SK-N-MC (cell line): ENCODE measurements around the gene ABTB2.

Experiments used
- EZH2 ChIP-seq: fragments of 200-600 bp; sonication (generic); IDR thresholded peaks from one replicate; pipeline ENCODE4 v1.6.1; 2017; ENCODE audit warnings: antibody characterized with exemption
- FOXP2 ChIP-seq: optimal IDR thresholded peaks from 2 replicates; pipeline ENCODE3; 2011; ENCODE audit warnings: mild to moderate bottlenecking, moderate library complexity; ENCODE audit not compliant: insufficient read depth; ENCODE audit errors: extremely low read length, control extremely low read depth
- POLR2AphosphoS5 ChIP-seq: IDR thresholded peaks from 2 replicates; pipeline ENCODE4 v1.6.1; 2012; ENCODE audit warnings: mild to moderate bottlenecking, low read depth, low read length, borderline replicate concordance

- TF ChIP-seq POLR2AphosphoS5 (no peak), EZH2 (no peak), FOXP2 (no peak)
Observed at GRCh38 chr11:34263441-34264091, 94.2 kb downstream of the ABTB2 start.
